HepG2 (cell line): ENCODE measurements around the gene NT5C3B. TPM values are rescaled to one million over a fixed set of nuclear protein-coding genes. Genes with fewer than 3 reads are reported as not detected.

ENCODE experiments used
- ATAC-seq: fragments of 200-7000 bp; cut with Tn5 transposase; 3 replicates; pipeline ENCODE4 v1.9.1; 2020; ENCODE audit warnings: mild to moderate bottlenecking, moderate library complexity
- BruUV-seq: library from RNA; stranded (reverse); fragments of 400-500 nt; replicated peaks from 2 replicates; lab custom pipeline; 2021; lab: Mats Ljungman, UMichigan
- CTCF ChIA-PET: fragments of 300-600 bp; formaldehyde crosslinking; extraction: SDS; loops from one replicate; lab custom pipeline; 2021; ENCODE audit warnings: low total read pairs, inconsistent platforms, low intra/inter-chr PET ratio; lab: Yijun Ruan, JAX
- POLR2A ChIA-PET: fragments of 350-600 bp; sonication (Branson Sonifier 250); formaldehyde crosslinking; loops from one replicate; lab custom pipeline; 2020; ENCODE audit warnings: antibody characterized with exemption, inconsistent platforms; lab: Yijun Ruan, JAX
- DNase-seq: peaks from one replicate; pipeline ENCODE4 v3.0.0-alpha.2; 2015; ENCODE audit warnings: low spot score
- FAIRE-seq: peaks from 3 replicates; lab custom pipeline; 2011; peaks lifted over from hg19 to GRCh38; lab: Jason Lieb, UNC
- H2AFZ ChIP-seq: one replicate; pipeline ENCODE4 v1.6.1; 2011; ENCODE audit warnings: low read length, inconsistent platforms
- H3K27ac ChIP-seq: fragments of 300-600 bp; 3 replicates; pipeline ENCODE4 v1.8.0; 2011; ENCODE audit warnings: mixed run types, mild to moderate bottlenecking, mixed read lengths, low read length, inconsistent platforms; ENCODE audit not compliant: insufficient read depth; ENCODE audit errors: extremely low read length
- H3K27me3 ChIP-seq, 2 experiments: fragments of 200-600 bp in 1 of 2; 2 replicates in 1 of 2; 3 replicates in 1 of 2; pipeline versions ENCODE4 v1.6.0 to v1.8.0; 2011; ENCODE audit warnings: low read length in 2 of 2, mild to moderate bottlenecking in 2 of 2, moderate library complexity in 2 of 2, inconsistent platforms in 1 of 2; ENCODE audit not compliant: insufficient read depth in 2 of 2, control insufficient read depth in 1 of 2
- H3K36me3 ChIP-seq, 2 experiments: fragments of 200-600 bp in 1 of 2; replicated peaks in 1 of 2; 2 replicates in 1 of 2; 3 replicates in 1 of 2; pipeline versions ENCODE4 v1.5.1 to v1.8.0; 2011; ENCODE audit warnings: low read length in 2 of 2, inconsistent platforms in 1 of 2; ENCODE audit not compliant: insufficient read depth in 2 of 2, control insufficient read depth in 1 of 2
- H3K4me1 ChIP-seq: 2 replicates; pipeline ENCODE4 v1.5.1; 2012; ENCODE audit warnings: low read length, inconsistent platforms; ENCODE audit not compliant: insufficient read depth
- H3K4me2 ChIP-seq: 2 replicates; pipeline ENCODE4 v1.6.0; 2011; ENCODE audit warnings: low read depth, low read length, inconsistent platforms
- H3K4me3 ChIP-seq, 3 experiments: fragments of 200-600 bp in 1 of 3; sonication (generic), shearing (Covaris generic) in 1 of 3; replicated peaks in 1 of 3; 2 replicates each; pipeline ENCODE4 v1.5.1; 2011 to 2016; ENCODE audit warnings: low read length in 3 of 3, inconsistent platforms in 2 of 3, low read depth in 2 of 3, mild to moderate bottlenecking in 2 of 3, control low read depth in 1 of 3, mixed read lengths in 1 of 3; ENCODE audit not compliant: insufficient read depth in 1 of 3
- H3K79me2 ChIP-seq: one replicate; pipeline ENCODE4 v1.6.1; 2011; ENCODE audit warnings: low read length, inconsistent platforms; ENCODE audit not compliant: insufficient read depth
- H3K9ac ChIP-seq: 2 replicates; pipeline ENCODE4 v1.6.0; 2011; ENCODE audit warnings: mild to moderate bottlenecking, low read depth, low read length, inconsistent platforms; ENCODE audit not compliant: insufficient read depth
- H3K9me3 ChIP-seq: 2 replicates; pipeline ENCODE4 v1.5.1; 2012; ENCODE audit warnings: mild to moderate bottlenecking, low read length
- H4K20me1 ChIP-seq: 2 replicates; pipeline ENCODE4 v1.6.0; 2011; ENCODE audit warnings: inconsistent platforms, mild to moderate bottlenecking, low read length, moderate library complexity; ENCODE audit not compliant: insufficient read depth
- HNRNPL ChIP-seq: fragments of 200-400 bp; formaldehyde crosslinking; IDR thresholded peaks from 2 replicates; pipeline ENCODE4 v1.6.1; 2017; ENCODE audit warnings: mild to moderate bottlenecking, low read depth, low read length
- STAG1 ChIP-seq: sonication (generic); formaldehyde crosslinking; IDR thresholded peaks from 2 replicates; pipeline ENCODE4 v1.4.0; 2020; ENCODE audit warnings: missing genetic modification reagents
- THAP11 ChIP-seq: IDR thresholded peaks from 2 replicates; pipeline ENCODE4 v1.6.1; 2016; ENCODE audit warnings: missing biosample characterization, missing genetic modification reagents
- ZFP1 ChIP-seq: IDR thresholded peaks from 2 replicates; pipeline ENCODE4 v1.6.1; 2016
- ZNF44 ChIP-seq: sonication (generic); formaldehyde crosslinking; IDR thresholded peaks from 2 replicates; pipeline ENCODE4 v1.5.1; 2020; ENCODE audit warnings: mild to moderate bottlenecking, missing genetic modification reagents
- ZNF766 ChIP-seq: sonication (generic); formaldehyde crosslinking; IDR thresholded peaks from 2 replicates; pipeline ENCODE4 v1.5.0; 2020; ENCODE audit warnings: missing genetic modification reagents, borderline replicate concordance
- ZNF883 ChIP-seq: sonication (generic); formaldehyde crosslinking; IDR thresholded peaks from 2 replicates; pipeline ENCODE4 v1.5.1; 2020; ENCODE audit warnings: mild to moderate bottlenecking, missing genetic modification reagents; ENCODE audit errors: not compliant biosample characterization
- ZZZ3 ChIP-seq: sonication (generic); formaldehyde crosslinking; IDR thresholded peaks from 2 replicates; pipeline ENCODE4 v1.4.0; 2020; ENCODE audit warnings: missing genetic modification reagents, mild to moderate bottlenecking, borderline replicate concordance
- WGBS: methylation state at CpG from one replicate; pipeline ENCODE4 v1.1.6; 2017; ENCODE audit warnings: low lambda C conversion rate; 5-methylcytosine and 5-hydroxymethylcytosine counted together
- in situ Hi-C: cut with HindIII; loops from 2 replicates; pipeline ENCODE4 v1.10.0; 2017; ENCODE audit warnings: low pct_unique_long_range_greater_than_20kb; ENCODE audit not compliant: extremely low pct_ligation_motif_present
- intact Hi-C: fragments of 100-400 bp; cut with micrococcal nuclease; formaldehyde crosslinking; loops from one replicate; pipeline ENCODE4 v1.10.0; 2022; ENCODE audit not compliant: unreplicated experiment
- polyA plus RNA-seq, 8 experiments: library from polyadenylated mRNA; depleted of rRNA in 3 of 8; stranded (reverse) in 7 of 8; unstranded in 1 of 8; fragments of >200 nt; fragmentation: Illumina TruSeq in 4 of 8; extraction: Trizol in 4 of 8; gene quantifications; 2 replicates each; pipeline versions ENCODE4 v1.2.1 to v1.2.3, GENCODE V29; 2011 to 2016; ENCODE audit warnings: low read depth in 4 of 8, missing spikeins in 1 of 8, mixed read lengths in 1 of 8; ENCODE audit not compliant: insufficient read depth in 1 of 8
- total RNA-seq, 5 experiments: library from RNA; depleted of rRNA; stranded (reverse); fragments of >200 nt; fragmentation: Illumina TruSeq; extraction: Trizol; gene quantifications; 2 replicates each; pipeline ENCODE4 v1.2.3, GENCODE V29; 2016; ENCODE audit warnings: low read depth in 1 of 5
- TF ChIP-seq, protein P1 (sequence below): sonication (generic); formaldehyde crosslinking; IDR thresholded peaks from 2 replicates; pipeline ENCODE4 v1.4.0; 2020; ENCODE audit warnings: missing genetic modification reagents
- TF ChIP-seq, protein P2 (sequence below): sonication (generic); formaldehyde crosslinking; IDR thresholded peaks from 2 replicates; pipeline ENCODE4 v1.8.0; 2022; ENCODE audit warnings: missing genetic modification reagents, mild to moderate bottlenecking, borderline replicate concordance

Gene NT5C3B
- total and polyA plus RNA-seq, 2 of the 13 experiments (the other 11 are each of a cell fraction or from before 2014, with no cell fraction given): 104 to 126 TPM

DNA sequence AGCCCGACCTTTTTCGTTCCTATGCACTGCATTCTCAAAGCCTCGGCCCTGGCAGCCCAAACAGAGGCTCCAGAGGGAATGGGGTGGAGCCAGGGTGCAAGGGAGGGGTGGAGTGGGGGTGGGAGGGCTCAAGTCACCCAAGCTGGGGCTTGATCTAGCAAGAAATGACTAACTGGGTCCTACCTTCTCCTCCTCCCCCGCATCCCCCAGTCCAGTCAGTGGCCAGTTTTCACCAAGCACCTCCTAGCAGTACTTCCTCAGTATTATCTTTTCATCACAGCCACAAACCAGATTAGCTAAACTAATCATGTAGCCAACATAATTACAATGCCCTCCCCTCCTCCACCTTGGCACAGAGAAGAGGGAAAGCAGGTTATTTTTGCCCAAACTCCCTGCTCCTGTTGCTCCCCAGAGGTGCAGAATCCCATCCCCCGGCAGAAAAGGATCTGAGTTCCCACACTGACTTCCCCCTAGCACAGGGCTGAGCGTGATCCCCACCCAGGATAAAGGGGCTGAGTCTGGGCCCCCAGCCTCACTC, 51.8 kb downstream of the NT5C3B start:
- POLR2A ChIA-PET: interaction anchor here (0.7 to 3.5 kb wide), 4 partner anchors 11 to 96 kb away, joined by 5 to 86 read pairs (median 19); partner anchors contain the start of gene EIF1
- Histone ChIP-seq H3K27ac (no peak overlapping the region), H3K79me2 (peaks cover 6% of the 10 kb centered on the region), H3K36me3 (no peaks in the 10 kb centered on the region), H3K4me2 (no peak overlapping the region), H4K20me1 (peaks cover 3% of the 10 kb centered on the region), H3K4me3 (no peak overlapping the region), H3K27me3 (no peaks in the 10 kb centered on the region), H2AFZ (no peak overlapping the region), H3K9ac (no peak overlapping the region), H3K9me3 (no peaks in the 10 kb centered on the region), H3K4me1 (peaks cover 34% of the 10 kb centered on the region)
- TF ChIP-seq ZNF44 (CRISPR knock-in tag) (no peak), ZNF883 (no peak), ZNF766 (no peak), ZFP1 (no peak), HNRNPL (no peak), ZZZ3 (no peak), THAP11 (CRISPR knock-in tag) (no peak), STAG1 (CRISPR knock-in tag) (no peak)
- TF ChIP-seq, protein P1, sequence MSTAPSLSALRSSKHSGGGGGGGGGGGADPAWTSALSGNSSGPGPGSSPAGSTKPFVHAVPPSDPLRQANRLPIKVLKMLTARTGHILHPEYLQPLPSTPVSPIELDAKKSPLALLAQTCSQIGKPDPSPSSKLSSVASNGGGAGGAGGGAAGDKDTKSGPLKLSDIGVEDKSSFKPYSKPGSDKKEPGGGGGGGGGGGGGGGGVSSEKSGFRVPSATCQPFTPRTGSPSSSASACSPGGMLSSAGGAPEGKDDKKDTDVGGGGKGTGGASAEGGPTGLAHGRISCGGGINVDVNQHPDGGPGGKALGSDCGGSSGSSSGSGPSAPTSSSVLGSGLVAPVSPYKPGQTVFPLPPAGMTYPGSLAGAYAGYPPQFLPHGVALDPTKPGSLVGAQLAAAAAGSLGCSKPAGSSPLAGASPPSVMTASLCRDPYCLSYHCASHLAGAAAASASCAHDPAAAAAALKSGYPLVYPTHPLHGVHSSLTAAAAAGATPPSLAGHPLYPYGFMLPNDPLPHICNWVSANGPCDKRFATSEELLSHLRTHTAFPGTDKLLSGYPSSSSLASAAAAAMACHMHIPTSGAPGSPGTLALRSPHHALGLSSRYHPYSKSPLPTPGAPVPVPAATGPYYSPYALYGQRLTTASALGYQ (CRISPR knock-in tag): no peak
- TF ChIP-seq, protein P2, sequence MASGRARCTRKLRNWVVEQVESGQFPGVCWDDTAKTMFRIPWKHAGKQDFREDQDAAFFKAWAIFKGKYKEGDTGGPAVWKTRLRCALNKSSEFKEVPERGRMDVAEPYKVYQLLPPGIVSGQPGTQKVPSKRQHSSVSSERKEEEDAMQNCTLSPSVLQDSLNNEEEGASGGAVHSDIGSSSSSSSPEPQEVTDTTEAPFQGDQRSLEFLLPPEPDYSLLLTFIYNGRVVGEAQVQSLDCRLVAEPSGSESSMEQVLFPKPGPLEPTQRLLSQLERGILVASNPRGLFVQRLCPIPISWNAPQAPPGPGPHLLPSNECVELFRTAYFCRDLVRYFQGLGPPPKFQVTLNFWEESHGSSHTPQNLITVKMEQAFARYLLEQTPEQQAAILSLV (CRISPR knock-in tag): no peak
- 93% methylated on average over 6 of the region's 6 CpGs for WGBS
- in situ Hi-C loops: no loop called here
- ATAC-seq: no peak
- no TSS peak for BruUV-seq
- no peak for FAIRE-seq
- intact Hi-C loops: no loop called here
- CTCF ChIA-PET: no interaction called here
- DNase-seq: no peak
